HG03066 (cell line): Measurements from ENCODE around the gene CDC14A.
"Not testable (repeated sequence)": the region's sequence is repeated elsewhere in the genome, so short reads cannot be mapped to it uniquely, and the experiment has no call there.

Experiments used
- ATAC-seq: cut with Tn5 transposase; IDR thresholded peaks from one replicate; pipeline ENCODE4 v1.9.1; 2021; ENCODE audit warnings: low read depth; ENCODE audit not compliant: unreplicated experiment

CDC14A gene

GRCh38 chr1:100332331-100332730 is 20.0 kb upstream of the CDC14A start:
- no peak for ATAC-seq

- ATAC-seq: no peak
Observed at GRCh38 chr1:100335436-100335835, 16.9 kb upstream of the CDC14A start.

- not testable (repeated sequence) for ATAC-seq
Observed at GRCh38 chr1:100337878-100338277, 14.4 kb upstream of the CDC14A start.

- not testable (repeated sequence) for ATAC-seq
Observed at GRCh38 chr1:100339735-100340134, 12.6 kb upstream of the CDC14A start.

- no peak for ATAC-seq
Observed at GRCh38 chr1:100340494-100340893, 11.8 kb upstream of the CDC14A start.

- ATAC-seq: no peak
Observed at GRCh38 chr1:100342348-100342747, 10.0 kb upstream of the CDC14A start.

- ATAC-seq: no peak
Observed at GRCh38 chr1:100343897-100344296, 8.4 kb upstream of the CDC14A start.

GRCh38 chr1:100344774-100345173 is 7.5 kb upstream of the CDC14A start:
- ATAC-seq: no peak

GRCh38 chr1:100346387-100346786 is 5.9 kb upstream of the CDC14A start:
- no peak for ATAC-seq

- no peak for ATAC-seq
Observed at GRCh38 chr1:100347009-100347966, 5.0 kb upstream of the CDC14A start.

- ATAC-seq: no peak
Observed at GRCh38 chr1:100348549-100349144, 3.7 kb upstream of the CDC14A start.

- ATAC-seq: no peak
Observed at GRCh38 chr1:100349246-100349645, 3.1 kb upstream of the CDC14A start.

- no peak for ATAC-seq
Observed at GRCh38 chr1:100350787-100351094, 1.6 kb upstream of the CDC14A start.

- ATAC-seq: peak; percentile 54
Observed at GRCh38 chr1:100351095-100351887, 1.0 kb upstream of the CDC14A start.

GRCh38 chr1:100353071-100353801 is 930 bp downstream of the CDC14A start:
- peak; percentile 29 for ATAC-seq

- ATAC-seq: no peak
Observed at GRCh38 chr1:100353988-100354387, 1.7 kb downstream of the CDC14A start.

- no peak for ATAC-seq
Observed at GRCh38 chr1:100354971-100355394, 2.7 kb downstream of the CDC14A start.

GRCh38 chr1:100358210-100358609 is 5.9 kb downstream of the CDC14A start:
- ATAC-seq: no peak

- no peak for ATAC-seq
Observed at GRCh38 chr1:100359139-100359538, 6.8 kb downstream of the CDC14A start.

- ATAC-seq: no peak
Observed at GRCh38 chr1:100360790-100361510, 8.6 kb downstream of the CDC14A start.
